ENCODE measurements around the gene GDPGP1.

DNA sequence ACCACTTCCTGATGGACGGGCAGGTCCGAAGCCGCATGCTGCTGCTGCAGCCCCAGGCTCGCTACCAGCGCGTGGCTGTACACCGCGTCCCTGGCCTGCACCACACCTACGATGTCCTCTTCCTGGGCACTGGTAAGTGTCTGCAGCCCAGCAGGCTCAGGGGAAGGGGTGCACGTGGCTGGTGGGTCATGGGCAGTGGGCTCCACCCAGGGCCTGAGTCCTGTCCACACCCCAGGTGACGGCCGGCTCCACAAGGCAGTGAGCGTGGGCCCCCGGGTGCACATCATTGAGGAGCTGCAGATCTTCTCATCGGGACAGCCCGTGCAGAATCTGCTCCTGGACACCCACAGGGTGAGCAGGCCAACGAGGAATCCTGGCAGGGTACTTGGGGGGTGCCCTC is 9.0 kb upstream of the GDPGP1 start:
- TF ChIP-seq, protein P1, sequence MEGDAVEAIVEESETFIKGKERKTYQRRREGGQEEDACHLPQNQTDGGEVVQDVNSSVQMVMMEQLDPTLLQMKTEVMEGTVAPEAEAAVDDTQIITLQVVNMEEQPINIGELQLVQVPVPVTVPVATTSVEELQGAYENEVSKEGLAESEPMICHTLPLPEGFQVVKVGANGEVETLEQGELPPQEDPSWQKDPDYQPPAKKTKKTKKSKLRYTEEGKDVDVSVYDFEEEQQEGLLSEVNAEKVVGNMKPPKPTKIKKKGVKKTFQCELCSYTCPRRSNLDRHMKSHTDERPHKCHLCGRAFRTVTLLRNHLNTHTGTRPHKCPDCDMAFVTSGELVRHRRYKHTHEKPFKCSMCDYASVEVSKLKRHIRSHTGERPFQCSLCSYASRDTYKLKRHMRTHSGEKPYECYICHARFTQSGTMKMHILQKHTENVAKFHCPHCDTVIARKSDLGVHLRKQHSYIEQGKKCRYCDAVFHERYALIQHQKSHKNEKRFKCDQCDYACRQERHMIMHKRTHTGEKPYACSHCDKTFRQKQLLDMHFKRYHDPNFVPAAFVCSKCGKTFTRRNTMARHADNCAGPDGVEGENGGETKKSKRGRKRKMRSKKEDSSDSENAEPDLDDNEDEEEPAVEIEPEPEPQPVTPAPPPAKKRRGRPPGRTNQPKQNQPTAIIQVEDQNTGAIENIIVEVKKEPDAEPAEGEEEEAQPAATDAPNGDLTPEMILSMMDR (IDR thresholded peaks at IDR 0.05; ENCODE audit: insufficient read depth, low read depth, low read length), result no peak
- TF ChIP-seq EZH2 (IDR thresholded peaks at IDR 0.05; ENCODE audit: insufficient read depth, low read length), result no peak
